Measurements from ENCODE around the gene GAP43.

The GAP43 gene, protein sequence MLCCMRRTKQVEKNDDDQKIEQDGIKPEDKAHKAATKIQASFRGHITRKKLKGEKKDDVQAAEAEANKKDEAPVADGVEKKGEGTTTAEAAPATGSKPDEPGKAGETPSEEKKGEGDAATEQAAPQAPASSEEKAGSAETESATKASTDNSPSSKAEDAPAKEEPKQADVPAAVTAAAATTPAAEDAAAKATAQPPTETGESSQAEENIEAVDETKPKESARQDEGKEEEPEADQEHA

DNA sequence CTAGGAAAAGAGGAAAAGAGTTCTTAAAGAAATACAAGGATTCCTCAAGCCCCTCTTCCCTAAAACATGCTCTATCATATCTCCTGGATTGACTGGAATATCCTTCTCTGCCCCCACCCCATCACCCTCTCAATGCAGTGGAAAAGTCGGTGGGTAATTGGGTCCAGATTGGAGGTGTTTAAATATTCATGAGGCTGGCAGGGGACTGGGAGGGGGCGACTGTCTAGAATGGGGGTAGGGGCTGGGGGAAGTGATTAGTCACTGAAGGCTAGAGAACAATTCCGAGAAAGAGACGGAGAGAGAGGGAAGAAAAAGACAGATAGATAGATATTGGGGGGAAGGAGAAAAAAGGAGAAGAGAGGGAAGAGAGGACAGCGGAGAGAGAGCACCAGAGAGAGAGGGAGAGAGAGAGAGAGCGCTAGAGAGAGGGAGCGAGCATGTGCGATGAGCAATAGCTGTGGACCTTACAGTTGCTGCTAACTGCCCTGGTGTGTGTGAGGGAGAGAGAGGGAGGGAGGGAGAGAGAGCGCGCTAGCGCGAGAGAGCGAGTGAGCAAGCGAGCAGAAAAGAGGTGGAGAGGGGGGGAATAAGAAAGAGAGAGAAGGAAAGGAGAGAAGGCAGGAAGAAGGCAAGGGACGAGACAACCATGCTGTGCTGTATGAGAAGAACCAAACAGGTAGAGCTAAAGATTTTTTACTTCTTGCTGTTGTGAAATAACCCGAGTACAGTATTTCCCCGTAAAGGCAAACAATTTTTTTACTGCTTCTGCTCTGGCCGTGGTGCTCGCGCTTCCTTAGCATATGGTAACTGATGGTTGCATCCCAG lies at the start of gene GAP43:
TSS of gene GAP43 (plus strand) at position 467 of the 825 bp plus-strand sequence. CDS start at position 647, 180 bp downstream.
- in situ Hi-C loops (cut with MboI; ENCODE audit: low sequenced_read_pairs) = no loop called here

DNA sequence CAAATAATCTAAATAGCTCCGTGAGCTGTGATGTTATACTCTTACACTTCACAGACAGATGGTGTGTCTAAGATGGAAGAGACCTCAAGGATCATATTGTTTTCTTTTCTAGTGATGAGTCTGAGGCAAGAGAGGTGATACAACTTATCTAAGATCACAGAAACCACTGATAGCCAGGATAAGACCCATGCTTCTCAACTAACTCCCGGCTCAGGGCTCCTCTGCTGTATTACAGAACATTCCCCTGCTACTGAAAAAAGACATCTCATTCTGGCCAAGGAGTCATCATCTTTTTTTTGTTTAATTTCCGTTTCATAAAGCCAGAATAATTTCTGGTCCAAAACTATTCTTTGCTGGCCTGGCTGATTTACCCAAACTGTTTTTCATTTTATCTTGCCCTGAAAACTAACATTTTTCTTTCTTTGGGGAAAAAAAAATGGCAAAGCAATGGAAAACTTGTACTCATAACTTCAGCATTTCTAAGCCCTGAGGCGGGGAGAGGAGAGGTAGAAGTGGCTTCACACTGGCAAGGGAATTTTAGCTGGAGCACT lies 46.9 kb upstream of the GAP43 start:
- in situ Hi-C loops (cut with MboI; ENCODE audit: low sequenced_read_pairs) = no loop called here

DNA sequence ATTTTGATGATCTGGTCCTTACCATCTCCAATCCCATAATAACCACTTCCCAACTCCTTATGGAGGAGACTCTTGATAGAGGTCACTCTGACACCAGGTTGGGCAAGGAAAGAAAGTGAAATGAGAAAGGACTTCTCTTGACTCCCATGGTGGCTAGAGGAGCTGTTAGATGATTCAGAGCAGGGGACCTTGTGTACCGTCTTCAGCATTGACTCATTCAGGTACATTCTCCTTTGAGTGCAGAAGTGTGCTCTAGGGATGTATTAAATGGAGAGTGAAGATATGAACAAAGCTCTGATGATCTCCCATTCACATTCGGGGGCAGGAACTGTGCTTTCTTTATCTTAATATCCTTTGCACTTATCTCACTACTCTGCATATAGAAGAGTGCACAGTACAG lies 46.3 kb upstream of the GAP43 start:
- in situ Hi-C loops (cut with MboI; ENCODE audit: low sequenced_read_pairs) = no loop called here

- in situ Hi-C loops (cut with MboI; ENCODE audit: low sequenced_read_pairs) = no loop called here
Observed at GRCh38 chr3:115578331-115578730, 45.0 kb upstream of the GAP43 start.

DNA sequence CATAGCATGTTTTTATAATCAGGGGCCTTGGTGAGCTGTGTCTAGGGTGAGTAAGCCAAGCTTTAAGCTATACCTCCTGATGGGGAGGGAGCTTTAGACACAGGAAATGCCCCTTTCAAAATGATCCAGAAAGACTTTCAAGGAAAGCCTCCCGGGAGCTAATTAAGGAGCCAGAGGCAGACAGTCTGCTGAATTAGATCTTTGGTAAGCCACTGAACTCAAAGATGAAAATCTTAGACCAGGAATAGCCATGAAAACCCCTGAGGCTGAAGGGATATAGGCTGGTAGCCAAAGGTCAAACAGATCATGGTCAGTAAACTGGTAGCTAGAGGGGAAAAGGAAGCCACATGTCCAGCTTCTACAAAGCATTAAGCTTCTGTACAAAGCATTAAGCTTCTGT lies 42.7 kb upstream of the GAP43 start:
- in situ Hi-C loops (cut with MboI; ENCODE audit: low sequenced_read_pairs) = no loop called here

GRCh38 chr3:115581362-115582135 lies 41.8 kb upstream of the GAP43 start:
- in situ Hi-C loops (cut with MboI; ENCODE audit: low sequenced_read_pairs) = no loop called here

GRCh38 chr3:115588201-115589115 lies 34.9 kb upstream of the GAP43 start:
- in situ Hi-C loops (cut with MboI; ENCODE audit: low sequenced_read_pairs) = no loop called here

DNA sequence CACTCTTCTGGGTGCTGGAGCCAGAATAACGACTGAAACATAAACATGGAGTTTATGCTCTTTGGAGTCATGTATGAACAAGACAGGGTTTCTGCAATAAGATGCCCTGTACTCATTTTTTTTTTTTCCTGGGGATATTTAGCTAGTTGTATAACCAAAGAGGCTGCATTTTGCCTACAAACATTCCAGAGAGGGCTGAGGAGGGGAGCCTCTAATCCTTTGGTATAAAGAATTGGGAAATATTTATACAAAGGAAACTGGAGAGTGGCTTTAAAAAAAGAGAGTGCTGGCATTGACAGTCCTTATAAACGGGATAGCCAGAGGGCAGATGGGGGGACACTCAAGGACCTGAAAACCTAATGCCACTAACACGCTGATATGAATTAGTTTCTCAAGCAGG lies 32.4 kb upstream of the GAP43 start:
- in situ Hi-C loops (cut with MboI; ENCODE audit: low sequenced_read_pairs) = no loop called here

- in situ Hi-C loops (cut with MboI; ENCODE audit: low sequenced_read_pairs) = no loop called here
Observed at GRCh38 chr3:115595611-115596275, 27.6 kb upstream of the GAP43 start.

GRCh38 chr3:115598216-115598615 lies 25.1 kb upstream of the GAP43 start:
- in situ Hi-C loops (cut with MboI; ENCODE audit: low sequenced_read_pairs) = no loop called here

GRCh38 chr3:115602194-115602593 lies 21.1 kb upstream of the GAP43 start:
- in situ Hi-C loops (cut with MboI; ENCODE audit: low sequenced_read_pairs) = no loop called here

- in situ Hi-C loops (cut with MboI; ENCODE audit: low sequenced_read_pairs) = no loop called here
Observed at GRCh38 chr3:115611630-115612029, 11.7 kb upstream of the GAP43 start.

- in situ Hi-C loops (cut with MboI; ENCODE audit: low sequenced_read_pairs) = no loop called here
Observed at GRCh38 chr3:115615001-115615814, 8.1 kb upstream of the GAP43 start.

- in situ Hi-C loops (cut with MboI; ENCODE audit: low sequenced_read_pairs) = no loop called here
Observed at GRCh38 chr3:115616461-115616860, 6.8 kb upstream of the GAP43 start.

DNA sequence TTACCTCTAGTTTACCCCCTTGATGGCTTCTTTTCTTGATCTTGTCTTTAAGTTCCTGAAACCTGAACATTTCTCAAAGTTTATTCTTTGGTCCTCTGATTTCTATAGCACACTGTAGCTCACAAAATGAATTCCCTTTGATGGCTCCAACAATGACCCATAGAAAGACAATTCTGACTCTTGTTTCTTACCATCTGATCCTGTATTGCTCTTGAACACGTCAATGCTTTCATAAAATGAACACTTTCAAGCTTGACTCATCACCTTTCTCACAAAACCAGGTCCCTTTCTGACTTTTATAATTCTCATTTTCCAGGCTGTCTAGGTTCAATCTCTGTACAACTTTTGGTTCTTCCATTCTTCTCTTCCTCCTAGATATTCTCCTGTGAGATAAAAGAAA lies 5.7 kb upstream of the GAP43 start:
- in situ Hi-C loops (cut with MboI; ENCODE audit: low sequenced_read_pairs) = no loop called here

DNA sequence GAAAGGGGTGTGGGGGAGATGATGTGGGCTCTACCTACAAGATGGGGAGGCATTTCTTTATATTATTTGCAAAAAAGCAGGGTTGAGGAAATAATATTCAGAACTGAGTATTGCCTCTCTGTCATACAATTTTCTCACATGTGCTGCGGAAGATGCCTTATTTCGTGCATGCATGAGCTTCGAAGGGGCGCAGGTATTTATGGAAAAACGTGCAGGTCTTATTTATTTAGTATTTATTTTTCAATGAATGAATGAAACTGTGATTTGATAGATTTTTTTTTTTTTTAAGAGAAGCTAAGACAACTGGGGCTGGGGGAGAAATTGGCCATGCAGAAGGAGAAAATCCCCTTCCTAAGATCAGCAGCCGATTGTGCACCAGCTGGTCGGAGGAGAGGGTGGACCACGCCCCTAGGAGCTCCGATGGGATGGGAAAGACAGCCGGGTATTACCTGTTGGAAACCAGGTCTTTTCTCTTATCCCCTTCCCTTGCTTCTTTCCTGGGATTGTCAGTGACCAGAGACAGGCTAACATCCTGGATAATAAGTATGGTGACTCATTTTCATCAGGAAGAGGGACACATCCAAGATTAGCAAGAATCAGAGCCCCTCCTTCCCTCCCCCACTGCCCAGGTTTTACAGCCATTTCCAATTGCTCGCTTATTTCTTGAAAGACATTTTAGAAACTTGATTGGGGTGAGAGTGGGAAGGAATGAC lies 875 bp downstream of the GAP43 start:
- in situ Hi-C loops (cut with MboI; ENCODE audit: low sequenced_read_pairs) = no loop called here

DNA sequence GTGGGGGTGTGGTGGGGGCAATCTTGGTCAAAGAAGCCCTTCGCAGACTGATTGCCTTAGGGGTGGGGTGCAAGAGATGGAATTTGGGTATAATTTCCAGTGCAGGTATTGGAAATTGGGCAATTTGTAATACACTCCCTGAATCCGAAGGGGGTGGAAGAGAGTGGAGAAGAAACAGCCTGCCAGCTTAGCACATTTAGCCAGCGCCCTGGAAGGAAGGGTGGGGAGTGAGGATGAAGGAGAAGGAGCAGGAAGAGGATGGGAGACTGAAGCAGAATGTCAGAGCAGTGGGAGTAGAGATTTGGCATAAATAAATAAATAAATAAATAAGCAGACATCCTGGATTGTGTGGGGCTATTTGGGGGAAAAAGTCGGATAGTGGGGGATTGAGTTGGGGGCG lies 1.6 kb downstream of the GAP43 start:
- in situ Hi-C loops (cut with MboI; ENCODE audit: low sequenced_read_pairs) = no loop called here

- in situ Hi-C loops (cut with MboI; ENCODE audit: low sequenced_read_pairs) = no loop called here
Observed at GRCh38 chr3:115626006-115626409, 2.7 kb downstream of the GAP43 start.

All from HL-60/S4 (cell line).